ENCODE measurements around the gene RUFY4. TPM values are rescaled to one million over a fixed set of nuclear protein-coding genes. Genes with fewer than 3 reads are reported as not detected.

Gene RUFY4
- polyA plus RNA-seq, 2 of the 4 experiments (the other 2 are of a cell fraction) = 0.04 TPM; not detected in 1

DNA sequence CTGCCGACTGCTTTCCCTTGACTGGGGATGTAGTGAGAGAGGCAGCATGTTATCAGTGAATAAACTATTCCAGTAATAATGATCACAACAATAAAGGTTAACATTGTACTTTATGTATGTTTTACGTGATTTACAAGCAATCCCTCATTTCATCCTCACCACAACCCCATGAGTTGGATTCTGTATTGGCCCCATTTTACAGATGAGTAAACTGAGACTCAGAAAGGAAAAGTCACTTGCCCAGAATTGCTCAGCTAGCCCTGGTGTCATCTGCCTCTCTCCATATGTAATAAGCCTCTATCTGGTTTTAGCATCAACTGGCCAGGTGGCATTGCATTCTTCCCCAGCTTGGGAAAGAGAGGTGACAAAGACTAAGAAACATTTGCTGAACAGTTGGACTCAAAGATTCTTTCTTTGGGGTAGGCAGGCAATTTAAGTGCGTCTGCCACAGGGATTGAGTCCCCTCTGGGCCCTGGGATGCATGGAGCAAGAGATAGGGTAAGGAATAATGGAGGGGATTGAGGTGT lies 58.9 kb downstream of the RUFY4 start:
- ATAC-seq = no peak
- 45% methylated on average over 3 of the region's 3 CpGs for whole genome bisulfite sequencing (ENCODE audit: missing lambda C conversion rate)
- CTCF ChIA-PET = no interaction called here

DNA sequence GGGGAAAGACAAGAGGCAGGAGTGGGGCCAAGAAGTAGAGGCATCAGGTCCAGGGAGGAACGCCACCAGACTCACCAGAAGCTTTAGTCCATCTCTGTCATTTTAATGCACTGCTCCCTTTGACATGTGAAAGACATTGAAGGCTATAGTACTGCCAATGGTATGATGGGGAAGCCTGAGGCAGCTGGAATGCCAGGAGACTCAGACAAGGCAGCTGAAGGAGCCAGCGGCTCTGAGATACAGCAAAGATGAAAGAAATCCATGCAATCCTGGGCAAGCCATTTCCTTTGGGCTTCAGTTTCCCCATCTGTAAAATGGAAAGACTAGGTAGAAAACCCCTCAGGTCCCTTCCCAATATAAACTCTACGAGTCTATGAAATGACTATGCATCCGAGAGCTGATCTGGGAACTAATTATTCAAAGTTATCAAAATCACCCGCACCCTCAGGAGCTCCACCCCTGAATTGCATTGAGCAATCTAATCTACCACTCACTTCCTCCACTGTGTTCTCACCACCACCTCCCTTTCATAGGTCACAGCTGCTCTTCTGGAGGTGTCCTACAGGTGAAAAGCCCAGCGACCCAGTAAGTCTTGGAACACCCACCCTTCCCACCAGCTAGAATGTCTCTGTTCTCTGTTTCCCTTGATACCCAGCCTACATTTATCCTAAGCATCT lies 59.9 kb downstream of the RUFY4 start:
- ATAC-seq (no peak), DNase-seq (ENCODE audit: low read depth in 1 of 2, low spot score in 1 of 2) (no peak), FAIRE-seq (no peak)
- POLR2A ChIA-PET = no interaction called here
- WGBS (ENCODE audit: missing lambda C conversion rate) = 37% methylated on average over 6 of the region's 6 CpGs
- no peaks in the 10 kb centered on the region for H3K9me3 ChIP-seq
- no peak overlapping the region for H3K4me3 ChIP-seq
- TF ChIP-seq TFCP2L1 (CRISPR knock-in tag; IDR thresholded peaks at IDR 0.05) = no peak
- TF ChIP-seq RFX5 (IDR thresholded peaks at IDR 0.05) = no peak
- TF ChIP-seq, protein P1, sequence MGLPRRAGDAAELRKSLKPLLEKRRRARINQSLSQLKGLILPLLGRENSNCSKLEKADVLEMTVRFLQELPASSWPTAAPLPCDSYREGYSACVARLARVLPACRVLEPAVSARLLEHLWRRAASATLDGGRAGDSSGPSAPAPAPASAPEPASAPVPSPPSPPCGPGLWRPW (IDR thresholded peaks at IDR 0.05) = no peak
- no peak for TF ChIP-seq BCL3 (IDR thresholded peaks at IDR 0.05)
- no peak for TF ChIP-seq ESRRA (IDR thresholded peaks at IDR 0.05; ENCODE audit: borderline replicate concordance, low read length)
- no peak for TF ChIP-seq KDM1A (IDR thresholded peaks at IDR 0.05; ENCODE audit: low read depth)
- TF ChIP-seq JUNB (IDR thresholded peaks at IDR 0.05) = no peak
- no peak for TF ChIP-seq RARB (CRISPR knock-in tag; IDR thresholded peaks at IDR 0.05)
- no peak for TF ChIP-seq CHD2 (IDR thresholded peaks at IDR 0.05; ENCODE audit: low read length, partially characterized antibody)
- TF ChIP-seq RCOR1 (IDR thresholded peaks at IDR 0.05; ENCODE audit: low read depth, low read length) = no peak
- TF ChIP-seq RNF2 (IDR thresholded peaks at IDR 0.05; ENCODE audit: borderline replicate concordance, low read depth) = no peak
- TF ChIP-seq CTCF (IDR thresholded peaks at IDR 0.05) = no peak
- no peaks in the 10 kb centered on the region for H3K4me1 ChIP-seq
- CTCF ChIA-PET = no interaction called here
- no peak overlapping the region for H3K4me2 ChIP-seq
- H3K27ac ChIP-seq = no peak overlapping the region

More for the DNA sequence above, 58.9 kb downstream of the RUFY4 start:
- FAIRE-seq (no peak), DNase-seq (ENCODE audit: low read depth in 1 of 2, low spot score in 1 of 2) (no peak)
- POLR2A ChIA-PET = no interaction called here
- Histone ChIP-seq H3K4me2 (no peak overlapping the region), H3K4me1 (no peaks in the 10 kb centered on the region), H3K9me3 (no peaks in the 10 kb centered on the region), H3K27ac (no peak overlapping the region), H3K4me3 (no peak overlapping the region)
- TF ChIP-seq HOXA7 (CRISPR knock-in tag; IDR thresholded peaks at IDR 0.05) (no peak), KDM1A (IDR thresholded peaks at IDR 0.05; ENCODE audit: low read depth) (0 out of 2 replicates have a peak, but pooled peaks have one; percentile 40), TP53 (CRISPR knock-in tag; IDR thresholded peaks at IDR 0.05) (no peak)

- WGBS (ENCODE audit: missing lambda C conversion rate) = 71% methylated on average over 6 of the region's 6 CpGs
- no peak for FAIRE-seq
- ChIA-PET POLR2A (no interaction called here), CTCF (no interaction called here)
- DNase-seq (ENCODE audit: low read depth in 1 of 2, low spot score in 1 of 2) = no peak
- H3K27ac ChIP-seq = no peak overlapping the region
- H3K4me1 ChIP-seq = no peaks in the 10 kb centered on the region
- no peaks in the 10 kb centered on the region for H3K9me3 ChIP-seq
- no peak for ATAC-seq
- H3K4me2 ChIP-seq = no peak overlapping the region
- TF ChIP-seq FOSL2 (IDR thresholded peaks at IDR 0.05) (no peak), FOSL2 (CRISPR knock-in tag; IDR thresholded peaks at IDR 0.05) (no peak), HOXB5 (CRISPR knock-in tag; IDR thresholded peaks at IDR 0.05) (no peak), ZNF302 (CRISPR knock-in tag; IDR thresholded peaks at IDR 0.05) (no peak), SMC3 (IDR thresholded peaks at IDR 0.05) (no peak), NFE2L2 (conservative IDR thresholded peaks at IDR 0.05; ENCODE audit: low read length) (no peak), CBX2 (IDR thresholded peaks at IDR 0.05; ENCODE audit: borderline replicate concordance, low read depth) (no peak), SREBF2 (IDR thresholded peaks at IDR 0.05) (no peak), JUNB (IDR thresholded peaks at IDR 0.05) (no peak), CBX8 (IDR thresholded peaks at IDR 0.05) (no peak), RFX5 (IDR thresholded peaks at IDR 0.05) (no peak), EHMT2 (IDR thresholded peaks at IDR 0.05; ENCODE audit: low read depth) (no peak), ZSCAN20 (CRISPR knock-in tag; IDR thresholded peaks at IDR 0.05) (no peak), PHF8 (IDR thresholded peaks at IDR 0.05; ENCODE audit: borderline replicate concordance, low read depth) (no peak), ZFP36 (IDR thresholded peaks at IDR 0.05; ENCODE audit: borderline replicate concordance, partially characterized antibody) (no peak), CTCF (IDR thresholded peaks at IDR 0.05) (no peak)
- TF ChIP-seq, protein P2, sequence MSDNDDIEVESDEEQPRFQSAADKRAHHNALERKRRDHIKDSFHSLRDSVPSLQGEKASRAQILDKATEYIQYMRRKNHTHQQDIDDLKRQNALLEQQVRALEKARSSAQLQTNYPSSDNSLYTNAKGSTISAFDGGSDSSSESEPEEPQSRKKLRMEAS (IDR thresholded peaks at IDR 0.05) = no peak
- TF ChIP-seq, protein P1 (IDR thresholded peaks at IDR 0.05) = no peak
- H3K4me3 ChIP-seq = no peak overlapping the region
These were observed 60.5 kb downstream of the RUFY4 start for GRCh38 chr2:218129458-218130135.

All from A549 (cell line).